K562 (cell line): ENCODE results near the gene BMP2K. TPM values are rescaled to one million over a fixed set of nuclear protein-coding genes. Genes with fewer than 3 reads are reported as not detected.

Source experiments
- CBFB ChIP-seq: sonication (generic); formaldehyde crosslinking; IDR thresholded peaks from 2 replicates; pipeline ENCODE4 v1.4.0; 2020; ENCODE audit warnings: mild to moderate bottlenecking, missing genetic modification reagents
- JUN ChIP-seq, 2 experiments: sonication (generic) in 1 of 2; formaldehyde crosslinking in 1 of 2; IDR thresholded peaks; 2 replicates each; pipeline versions ENCODE4 v1.6.1 to v1.8.0; 2012 to 2022; ENCODE audit warnings: borderline replicate concordance in 2 of 2, mild to moderate bottlenecking in 2 of 2, improper control_type of control experiment in 1 of 2, low read depth in 1 of 2, low read length in 1 of 2, missing genetic modification reagents in 1 of 2
- MAFK ChIP-seq: IDR thresholded peaks from 2 replicates; pipeline ENCODE4 v1.6.1; 2011; ENCODE audit warnings: low read length, improper control_type of control experiment
- NEUROD1 ChIP-seq: fragments of 150-350 bp; IDR thresholded peaks from 2 replicates; pipeline ENCODE4 v1.6.1; 2014; ENCODE audit warnings: borderline replicate concordance, low read length, low read depth; ENCODE audit not compliant: partially characterized antibody
- OTX1 ChIP-seq: fragments of 450-650 bp; formaldehyde crosslinking; IDR thresholded peaks from 2 replicates; pipeline ENCODE4 v1.4.0; 2022; ENCODE audit warnings: mild to moderate bottlenecking
- POLR2G ChIP-seq: fragments of 200-400 bp; formaldehyde crosslinking; IDR thresholded peaks from 2 replicates; pipeline ENCODE4 v1.6.1; 2017; ENCODE audit warnings: low read depth, mild to moderate bottlenecking, antibody characterized with exemption, low read length, moderate library complexity
- TEAD4 ChIP-seq, 2 experiments: sonication (generic) in 1 of 2; formaldehyde crosslinking in 1 of 2; IDR thresholded peaks; 2 replicates each; pipeline versions ENCODE4 v1.6.1 to v1.8.0; 2012 to 2022; ENCODE audit warnings: borderline replicate concordance in 1 of 2, inconsistent platforms in 1 of 2, low read length in 1 of 2, mild to moderate bottlenecking in 1 of 2, missing genetic modification reagents in 1 of 2
- XRCC3 ChIP-seq: fragments of 450-650 bp; IDR thresholded peaks from 2 replicates; pipeline ENCODE4 v1.6.1; 2017; ENCODE audit warnings: mild to moderate bottlenecking, moderate library complexity
- ZNF12 ChIP-seq: sonication (generic); formaldehyde crosslinking; IDR thresholded peaks from 2 replicates; pipeline ENCODE4 v1.4.0; 2020; ENCODE audit warnings: mild to moderate bottlenecking, missing genetic modification reagents
- ZNF77 ChIP-seq: fragments of 250-450 bp; sonication (Bioruptor Pico); IDR thresholded peaks from 2 replicates; pipeline ENCODE4 v1.5.0; 2020
- polyA plus RNA-seq, 8 experiments: library from polyadenylated mRNA; depleted of rRNA in 4 of 8; stranded (reverse) in 5 of 8; unstranded in 3 of 8; fragments of >200 nt; fragmentation: Nextera tagmentation in 2 of 8; fragmentation: Illumina TruSeq in 1 of 8; extraction: Ambion mirVana in 2 of 8; extraction: Trizol in 1 of 8; gene quantifications; 2 replicates each; pipeline versions ENCODE4 v1.2.1 to v1.2.3, GENCODE V29; 2011 to 2014; ENCODE audit warnings: inconsistent platforms in 1 of 8, missing spikeins in 1 of 8
- total RNA-seq, 7 experiments: library from RNA; depleted of rRNA in 6 of 7; stranded (reverse); fragments of >200 nt in 6 of 7; fragmentation: Illumina TruSeq in 2 of 7; extraction: Trizol in 2 of 7; gene quantifications; 2 replicates each; pipeline versions ENCODE4 v1.2.1 to v1.2.3, GENCODE V29; 2011 to 2021; ENCODE audit warnings: low replicate concordance in 1 of 7
- TF ChIP-seq, protein P1 (sequence below): sonication (generic); formaldehyde crosslinking; IDR thresholded peaks from 2 replicates; pipeline ENCODE4 v1.8.0; 2022; ENCODE audit warnings: mild to moderate bottlenecking, missing genetic modification reagents
- TF ChIP-seq, protein P2 (sequence below): fragments of 450-650 bp; IDR thresholded peaks from 2 replicates; pipeline ENCODE4 v1.6.1; 2016
- TF ChIP-seq, protein P3 (sequence below): fragments of 250-450 bp; sonication (Bioruptor Pico); IDR thresholded peaks from 2 replicates; pipeline ENCODE4 v1.5.0; 2021
- TF ChIP-seq, protein P4 (sequence below): fragments of 250-450 bp; sonication (Bioruptor Pico); IDR thresholded peaks from 2 replicates; pipeline ENCODE4 v1.8.0; 2021; ENCODE audit warnings: moderate library complexity, mild to moderate bottlenecking, inconsistent platforms

The BMP2K gene
- total and polyA plus RNA-seq, 9 of the 15 experiments (the other 6 are each of a cell fraction or from before 2014, with no cell fraction given) = 17.0 to 217 (median 104) TPM

DNA sequence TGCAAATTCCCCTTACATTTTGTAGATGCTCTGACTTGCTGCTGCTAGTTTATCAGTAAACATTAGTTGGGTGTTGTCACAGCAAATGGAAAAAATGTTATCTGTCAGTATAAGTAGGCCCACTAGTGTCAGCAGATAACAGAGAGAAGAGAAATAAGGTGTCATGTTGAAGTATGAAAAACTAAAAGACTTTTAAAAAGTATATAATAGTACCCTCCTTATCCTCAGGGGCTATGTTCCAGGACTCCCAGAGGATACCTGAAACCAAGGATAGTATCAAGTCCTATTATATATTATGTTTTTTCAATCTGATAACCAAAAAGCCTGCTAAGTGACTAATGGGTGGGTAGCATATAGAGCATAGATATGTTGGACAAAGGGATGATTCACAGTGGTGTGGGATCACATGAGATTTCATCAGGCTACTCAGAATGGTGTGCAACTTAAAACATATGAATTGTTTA lies 11.6 kb upstream of the BMP2K start (continued):
- TF ChIP-seq TEAD4 (IDR thresholded peaks at IDR 0.05; ENCODE audit: low read length) = peak; percentile 81
- TF ChIP-seq TEAD4 (CRISPR knock-in tag; IDR thresholded peaks at IDR 0.05; ENCODE audit: borderline replicate concordance) = no peak
- no peak for TF ChIP-seq ZNF12 (CRISPR knock-in tag)
- no peak for TF ChIP-seq OTX1 (CRISPR knock-in tag)
- TF ChIP-seq XRCC3 = no peak
- TF ChIP-seq ZNF77 (CRISPR knock-in tag) = no peak
- TF ChIP-seq, protein P1, sequence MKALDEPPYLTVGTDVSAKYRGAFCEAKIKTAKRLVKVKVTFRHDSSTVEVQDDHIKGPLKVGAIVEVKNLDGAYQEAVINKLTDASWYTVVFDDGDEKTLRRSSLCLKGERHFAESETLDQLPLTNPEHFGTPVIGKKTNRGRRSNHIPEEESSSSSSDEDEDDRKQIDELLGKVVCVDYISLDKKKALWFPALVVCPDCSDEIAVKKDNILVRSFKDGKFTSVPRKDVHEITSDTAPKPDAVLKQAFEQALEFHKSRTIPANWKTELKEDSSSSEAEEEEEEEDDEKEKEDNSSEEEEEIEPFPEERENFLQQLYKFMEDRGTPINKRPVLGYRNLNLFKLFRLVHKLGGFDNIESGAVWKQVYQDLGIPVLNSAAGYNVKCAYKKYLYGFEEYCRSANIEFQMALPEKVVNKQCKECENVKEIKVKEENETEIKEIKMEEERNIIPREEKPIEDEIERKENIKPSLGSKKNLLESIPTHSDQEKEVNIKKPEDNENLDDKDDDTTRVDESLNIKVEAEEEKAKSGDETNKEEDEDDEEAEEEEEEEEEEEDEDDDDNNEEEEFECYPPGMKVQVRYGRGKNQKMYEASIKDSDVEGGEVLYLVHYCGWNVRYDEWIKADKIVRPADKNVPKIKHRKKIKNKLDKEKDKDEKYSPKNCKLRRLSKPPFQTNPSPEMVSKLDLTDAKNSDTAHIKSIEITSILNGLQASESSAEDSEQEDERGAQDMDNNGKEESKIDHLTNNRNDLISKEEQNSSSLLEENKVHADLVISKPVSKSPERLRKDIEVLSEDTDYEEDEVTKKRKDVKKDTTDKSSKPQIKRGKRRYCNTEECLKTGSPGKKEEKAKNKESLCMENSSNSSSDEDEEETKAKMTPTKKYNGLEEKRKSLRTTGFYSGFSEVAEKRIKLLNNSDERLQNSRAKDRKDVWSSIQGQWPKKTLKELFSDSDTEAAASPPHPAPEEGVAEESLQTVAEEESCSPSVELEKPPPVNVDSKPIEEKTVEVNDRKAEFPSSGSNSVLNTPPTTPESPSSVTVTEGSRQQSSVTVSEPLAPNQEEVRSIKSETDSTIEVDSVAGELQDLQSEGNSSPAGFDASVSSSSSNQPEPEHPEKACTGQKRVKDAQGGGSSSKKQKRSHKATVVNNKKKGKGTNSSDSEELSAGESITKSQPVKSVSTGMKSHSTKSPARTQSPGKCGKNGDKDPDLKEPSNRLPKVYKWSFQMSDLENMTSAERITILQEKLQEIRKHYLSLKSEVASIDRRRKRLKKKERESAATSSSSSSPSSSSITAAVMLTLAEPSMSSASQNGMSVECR (CRISPR knock-in tag) = no peak
- TF ChIP-seq, protein P2, sequence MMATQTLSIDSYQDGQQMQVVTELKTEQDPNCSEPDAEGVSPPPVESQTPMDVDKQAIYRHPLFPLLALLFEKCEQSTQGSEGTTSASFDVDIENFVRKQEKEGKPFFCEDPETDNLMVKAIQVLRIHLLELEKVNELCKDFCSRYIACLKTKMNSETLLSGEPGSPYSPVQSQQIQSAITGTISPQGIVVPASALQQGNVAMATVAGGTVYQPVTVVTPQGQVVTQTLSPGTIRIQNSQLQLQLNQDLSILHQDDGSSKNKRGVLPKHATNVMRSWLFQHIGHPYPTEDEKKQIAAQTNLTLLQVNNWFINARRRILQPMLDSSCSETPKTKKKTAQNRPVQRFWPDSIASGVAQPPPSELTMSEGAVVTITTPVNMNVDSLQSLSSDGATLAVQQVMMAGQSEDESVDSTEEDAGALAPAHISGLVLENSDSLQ = peak; percentile 52
- TF ChIP-seq, protein P3, sequence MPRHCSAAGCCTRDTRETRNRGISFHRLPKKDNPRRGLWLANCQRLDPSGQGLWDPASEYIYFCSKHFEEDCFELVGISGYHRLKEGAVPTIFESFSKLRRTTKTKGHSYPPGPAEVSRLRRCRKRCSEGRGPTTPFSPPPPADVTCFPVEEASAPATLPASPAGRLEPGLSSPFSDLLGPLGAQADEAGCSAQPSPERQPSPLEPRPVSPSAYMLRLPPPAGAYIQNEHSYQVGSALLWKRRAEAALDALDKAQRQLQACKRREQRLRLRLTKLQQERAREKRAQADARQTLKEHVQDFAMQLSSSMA (CRISPR knock-in tag) = no peak
- TF ChIP-seq NEUROD1 = no peak
- TF ChIP-seq, protein P4, sequence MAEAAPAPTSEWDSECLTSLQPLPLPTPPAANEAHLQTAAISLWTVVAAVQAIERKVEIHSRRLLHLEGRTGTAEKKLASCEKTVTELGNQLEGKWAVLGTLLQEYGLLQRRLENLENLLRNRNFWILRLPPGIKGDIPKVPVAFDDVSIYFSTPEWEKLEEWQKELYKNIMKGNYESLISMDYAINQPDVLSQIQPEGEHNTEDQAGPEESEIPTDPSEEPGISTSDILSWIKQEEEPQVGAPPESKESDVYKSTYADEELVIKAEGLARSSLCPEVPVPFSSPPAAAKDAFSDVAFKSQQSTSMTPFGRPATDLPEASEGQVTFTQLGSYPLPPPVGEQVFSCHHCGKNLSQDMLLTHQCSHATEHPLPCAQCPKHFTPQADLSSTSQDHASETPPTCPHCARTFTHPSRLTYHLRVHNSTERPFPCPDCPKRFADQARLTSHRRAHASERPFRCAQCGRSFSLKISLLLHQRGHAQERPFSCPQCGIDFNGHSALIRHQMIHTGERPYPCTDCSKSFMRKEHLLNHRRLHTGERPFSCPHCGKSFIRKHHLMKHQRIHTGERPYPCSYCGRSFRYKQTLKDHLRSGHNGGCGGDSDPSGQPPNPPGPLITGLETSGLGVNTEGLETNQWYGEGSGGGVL (CRISPR knock-in tag) = no peak
- TF ChIP-seq JUN (IDR thresholded peaks at IDR 0.05; ENCODE audit: borderline replicate concordance, low read depth, low read length) = 0 out of 2 replicates have a peak, but pooled peaks have one; percentile 61
- TF ChIP-seq JUN (CRISPR knock-in tag; IDR thresholded peaks at IDR 0.05; ENCODE audit: borderline replicate concordance) = no peak
- TF ChIP-seq POLR2G = no peak
- no peak; the same call in 1 of the 2 replicates for TF ChIP-seq MAFK
- no peak for TF ChIP-seq CBFB (CRISPR knock-in tag)
